Stimulated activated CD4-positive, alpha-beta T cell treated with anti-CD3 and anti-CD28 coated beads, Interleukin-1b, Interleukin-23, amount 100 ng/mL, for 4 hours (primary cell): ENCODE results near the gene GSTO1.

Experiments used
- DNase-seq, 2 donors: peaks; one replicate each; pipeline ENCODE4 v3.0.0-alpha.2; 2020; ENCODE audit warnings: low read depth in 2 of 2

GSTO1 gene

DNA sequence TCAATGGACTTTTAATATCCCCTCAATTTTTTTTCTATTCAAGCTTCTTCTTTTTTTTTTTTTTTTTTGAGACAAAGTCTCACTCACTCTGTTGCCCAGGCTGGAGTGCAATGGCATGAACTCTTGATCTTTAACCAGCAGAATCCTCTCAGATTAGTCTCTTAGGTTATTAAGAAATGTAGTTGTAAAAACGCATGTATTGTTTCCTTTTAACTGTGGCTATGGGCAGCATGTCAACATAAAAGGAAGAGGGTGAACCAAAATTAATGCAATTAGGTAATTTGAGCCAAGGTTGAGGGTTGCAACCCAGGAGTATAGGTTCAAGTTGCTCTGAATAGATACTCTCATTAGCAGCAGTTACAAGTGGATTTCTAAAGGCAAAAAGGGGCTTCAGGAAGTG is 4.3 kb upstream of the GSTO1 start:
- DNase-seq = no peak

DNA sequence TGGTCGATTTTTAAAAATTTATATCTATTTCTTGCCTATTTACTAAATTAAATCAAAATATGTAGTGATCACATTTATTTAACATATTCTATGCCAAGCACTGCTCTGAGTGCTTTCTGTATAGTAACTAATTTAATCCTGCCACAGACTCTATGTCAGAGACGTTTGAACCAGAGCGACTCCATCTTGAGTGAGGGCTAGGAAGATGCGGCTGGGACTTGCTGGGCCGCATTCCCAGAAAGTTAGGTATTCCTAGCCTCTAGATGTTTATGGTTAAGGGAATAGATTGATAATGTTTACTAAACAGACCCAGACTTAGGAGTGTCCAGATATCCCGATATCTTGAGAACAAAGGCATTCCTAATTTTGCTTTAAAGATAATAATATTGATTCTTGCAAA is 3.2 kb upstream of the GSTO1 start:
- DNase-seq = no peak

DNA sequence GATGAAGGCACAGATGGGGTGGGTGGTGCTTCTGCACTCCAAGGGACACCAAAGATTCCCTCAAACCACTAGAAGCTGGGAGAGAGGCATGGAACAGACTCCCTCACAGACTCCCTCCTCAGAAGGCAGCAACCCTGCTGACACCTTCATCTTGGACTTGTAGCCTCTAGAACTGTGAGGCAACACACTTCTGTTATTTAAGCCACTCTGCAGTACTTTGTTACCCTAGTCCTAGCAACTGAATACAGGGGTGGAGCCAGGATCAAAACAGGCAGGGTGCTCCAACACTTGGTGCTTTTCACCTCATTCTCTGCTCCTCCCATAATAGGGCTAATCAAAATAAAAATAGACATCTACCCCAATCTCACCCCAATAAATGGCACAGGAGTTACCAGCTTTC is 2.3 kb upstream of the GSTO1 start:
- no peak for DNase-seq

DNA sequence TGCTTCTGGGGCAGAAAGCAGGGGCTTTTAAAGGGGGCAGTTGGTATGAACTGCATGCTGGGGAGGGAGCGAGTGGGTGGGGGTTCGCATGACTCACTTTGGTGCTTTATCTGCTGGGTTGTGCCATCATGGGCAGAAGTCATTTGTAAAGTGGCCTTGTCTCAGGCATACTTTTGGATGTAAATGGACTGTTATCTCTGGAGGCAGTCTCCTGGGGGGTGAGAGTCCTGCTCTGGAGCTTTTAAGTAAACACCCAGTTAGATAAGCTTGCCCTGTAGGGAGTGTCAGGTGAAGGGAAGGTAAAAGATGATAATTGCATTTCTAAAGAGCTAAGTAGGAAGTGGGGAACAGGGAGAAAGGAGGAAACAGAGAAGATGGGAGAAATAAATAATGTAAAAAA is 1.6 kb upstream of the GSTO1 start:
- no peak for DNase-seq

DNA sequence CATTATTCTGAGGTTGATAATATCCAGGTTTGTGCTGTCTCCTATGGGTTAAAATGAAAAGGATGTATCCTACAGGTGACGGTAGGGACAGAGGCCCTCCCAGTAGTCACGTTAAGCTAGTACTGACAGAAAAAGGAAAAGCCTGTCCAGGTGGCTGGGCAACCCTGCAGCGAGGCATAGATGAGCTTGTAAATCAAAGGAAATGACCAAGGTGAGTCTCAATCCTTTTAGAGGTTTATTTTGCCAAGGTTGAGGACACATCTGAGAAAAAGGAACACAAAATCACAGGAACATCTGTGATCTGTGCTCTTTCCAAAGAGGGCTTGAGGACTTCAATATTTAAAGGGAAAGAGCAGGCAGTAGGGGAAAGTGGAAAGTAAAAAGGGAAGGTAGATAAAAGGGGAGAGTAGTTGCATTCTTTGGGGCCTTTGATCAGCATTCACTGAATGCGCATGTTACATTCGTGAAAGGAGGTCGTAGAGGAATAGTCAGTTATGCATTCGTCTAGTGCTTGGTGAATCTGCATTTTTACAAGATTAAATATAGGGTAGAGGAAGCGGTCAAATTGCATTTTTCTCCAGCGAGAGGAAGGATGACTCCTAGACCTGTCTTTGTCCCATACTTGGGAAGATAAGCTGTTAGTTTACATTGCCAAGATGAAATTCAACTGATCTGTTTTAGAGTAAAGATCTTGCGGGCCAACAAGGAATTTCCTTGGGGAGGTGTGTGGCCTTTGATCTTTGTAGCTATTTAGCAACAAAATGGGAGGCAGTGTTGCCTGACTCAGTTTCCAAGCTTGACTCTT is 884 bp upstream of the GSTO1 start:
- no peak for DNase-seq

DNA sequence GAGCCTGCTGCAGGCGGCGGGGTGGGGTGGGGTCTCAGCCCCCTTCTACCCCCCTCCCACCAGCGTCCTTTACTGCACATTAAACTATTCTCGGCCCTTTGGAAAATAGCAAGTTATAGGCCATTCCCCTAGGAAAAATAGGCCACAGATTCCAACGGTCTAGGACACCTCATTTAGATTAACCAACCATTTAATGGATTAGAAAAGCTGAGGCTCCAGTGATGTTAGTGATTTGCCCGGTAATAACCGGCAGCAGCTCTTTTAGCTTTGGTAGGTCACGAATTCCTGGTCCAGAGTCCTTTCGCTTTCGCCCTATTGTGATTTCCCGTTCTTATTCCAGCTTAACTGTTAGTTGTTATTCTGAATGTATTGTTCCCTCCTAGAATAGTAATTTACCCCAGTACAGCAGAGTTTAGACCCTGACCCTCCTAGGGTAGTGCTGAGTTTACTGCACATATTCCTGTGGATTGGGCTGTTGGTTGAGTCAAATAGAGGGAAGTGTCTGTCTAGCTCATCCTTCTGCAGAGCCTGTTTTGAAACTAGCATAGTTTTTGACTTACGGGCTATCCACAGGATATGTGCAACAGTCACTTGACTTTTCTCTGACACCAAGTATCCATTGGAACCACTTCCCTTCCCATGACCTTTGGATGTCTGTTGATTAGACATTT is 754 bp downstream of the GSTO1 start:
- no peak for DNase-seq

DNA sequence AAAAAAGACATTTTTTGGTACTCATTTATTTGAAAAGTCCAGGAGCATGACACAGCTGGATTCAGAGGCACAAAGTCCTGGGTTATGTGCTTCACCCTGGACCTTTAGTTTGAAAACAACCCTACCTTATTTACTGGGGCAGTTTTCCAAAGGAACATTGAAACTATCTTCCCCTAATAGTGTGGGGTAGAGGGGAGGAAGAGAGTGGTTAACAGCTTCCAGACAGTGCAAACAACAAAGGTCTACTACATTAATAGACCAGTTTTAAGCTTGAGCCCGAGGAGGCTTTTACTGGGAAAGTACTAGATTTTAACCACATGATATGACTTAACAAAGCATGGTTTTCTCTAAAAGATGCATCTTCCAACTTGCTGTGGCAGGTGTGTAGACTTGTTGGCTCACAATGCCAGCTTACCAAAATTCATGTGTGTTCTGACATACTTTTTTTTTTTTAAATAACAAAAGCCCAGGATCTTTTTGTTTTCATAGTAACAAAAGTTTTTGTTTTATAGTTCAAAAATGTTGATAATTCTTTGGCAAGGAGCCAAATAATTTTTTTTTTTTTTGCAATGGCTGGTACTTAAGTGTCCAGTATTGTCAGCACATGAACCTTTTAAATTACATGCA is 1.8 kb downstream of the GSTO1 start:
- no peak for DNase-seq

DNA sequence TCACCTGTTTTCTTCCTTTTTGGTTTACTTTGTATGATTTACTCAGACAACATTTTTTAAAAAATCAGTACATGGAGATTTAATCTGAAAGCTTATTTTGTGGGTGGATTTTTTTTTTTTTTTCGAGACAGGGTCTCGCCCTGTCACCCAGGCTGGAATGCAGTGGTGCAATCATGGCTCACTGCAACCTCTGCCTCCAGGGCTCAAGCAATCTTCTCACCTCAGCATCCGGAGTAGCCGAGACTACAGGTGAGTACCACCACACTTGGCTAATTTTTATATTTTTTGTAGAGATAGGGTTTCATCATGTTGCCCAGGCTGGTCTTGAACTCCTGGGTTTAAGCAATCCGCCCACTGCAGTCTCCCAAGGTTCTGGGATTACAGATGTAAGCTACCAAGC is 2.5 kb downstream of the GSTO1 start:
- no peak for DNase-seq

DNA sequence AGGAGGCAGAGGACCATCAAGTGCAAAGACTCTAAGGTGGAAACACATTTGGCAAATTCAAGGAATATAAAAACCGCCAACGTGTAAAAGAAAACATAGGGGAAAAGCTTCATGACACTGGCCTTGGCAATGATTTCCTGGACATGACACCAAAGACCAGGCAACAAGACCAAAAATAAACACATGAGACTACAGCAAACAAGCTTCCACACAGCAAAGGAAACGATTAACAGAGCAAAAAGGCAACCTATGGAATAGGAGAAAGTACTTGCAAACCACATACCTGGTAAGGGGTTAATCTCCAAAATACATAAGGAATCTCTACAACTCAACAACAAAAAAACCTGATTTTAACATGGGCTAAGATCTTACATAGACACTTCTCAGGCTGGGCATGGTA is 3.5 kb downstream of the GSTO1 start:
- DNase-seq = no peak

DNA sequence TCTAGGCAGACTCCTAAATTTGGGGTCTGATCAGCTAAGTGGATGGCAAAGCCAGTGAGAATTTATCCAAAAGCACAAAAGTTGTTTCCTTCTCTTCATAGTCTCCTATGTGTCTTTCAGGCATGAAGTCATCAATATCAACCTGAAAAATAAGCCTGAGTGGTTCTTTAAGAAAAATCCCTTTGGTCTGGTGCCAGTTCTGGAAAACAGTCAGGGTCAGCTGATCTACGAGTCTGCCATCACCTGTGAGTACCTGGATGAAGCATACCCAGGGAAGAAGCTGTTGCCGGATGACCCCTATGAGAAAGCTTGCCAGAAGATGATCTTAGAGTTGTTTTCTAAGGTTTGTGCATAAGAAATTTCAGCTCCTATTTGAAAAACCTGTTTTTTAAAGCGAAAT is 4.8 kb downstream of the GSTO1 start:
- DNase-seq = no peak

DNA sequence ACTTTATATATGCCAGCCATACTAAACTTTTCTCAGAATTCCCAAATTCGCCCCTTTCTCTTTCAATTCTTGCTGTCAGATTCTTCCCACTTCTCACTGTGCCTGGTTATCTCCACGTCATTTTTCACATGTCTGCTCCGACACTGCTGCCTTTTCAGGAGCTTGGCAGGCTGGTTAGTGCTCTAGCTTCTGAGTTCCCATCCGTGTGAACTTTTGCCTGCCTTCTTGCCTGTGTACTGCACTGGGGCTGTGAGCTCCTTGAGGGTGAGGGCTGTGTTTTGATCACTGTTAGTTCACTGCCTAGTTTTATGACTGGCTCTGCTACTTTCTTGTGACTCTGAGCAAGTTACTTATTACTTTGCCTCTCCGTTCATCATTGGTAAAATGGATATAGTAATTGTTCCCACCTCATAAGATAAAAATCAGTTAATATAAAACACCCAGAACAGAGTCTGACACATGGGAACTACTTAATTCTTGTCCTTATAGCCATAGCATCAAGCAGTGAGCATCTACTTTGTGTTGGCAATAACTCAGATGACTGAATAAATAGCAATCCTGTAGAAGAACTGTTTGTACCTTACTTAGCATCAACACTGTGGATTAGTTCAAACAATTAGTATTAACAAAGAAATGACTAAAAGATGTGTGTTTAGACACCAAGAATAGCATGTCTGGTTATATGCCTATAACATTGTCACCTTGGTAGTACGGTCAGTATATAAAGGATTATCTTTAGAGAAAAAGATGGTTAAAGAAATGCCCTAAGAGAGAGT is 5.5 kb downstream of the GSTO1 start:
- no peak for DNase-seq

DNA sequence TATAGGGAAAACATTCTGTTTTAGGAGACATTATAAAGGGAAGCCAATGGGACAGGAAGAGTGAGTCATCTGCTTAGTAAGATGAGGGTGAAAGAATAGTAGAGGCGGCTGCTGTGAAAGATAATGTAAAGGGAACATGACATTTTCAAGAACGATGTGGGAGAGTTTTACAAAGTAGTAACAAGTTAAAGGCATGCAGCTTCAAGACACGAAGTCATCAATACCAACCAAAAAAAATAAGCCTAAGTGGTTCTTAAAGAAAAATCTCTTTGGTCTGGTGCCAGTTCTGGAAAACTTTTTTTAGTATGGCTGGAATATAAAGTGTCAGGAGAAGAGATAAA is 6.1 kb downstream of the GSTO1 start:
- DNase-seq = no peak

DNA sequence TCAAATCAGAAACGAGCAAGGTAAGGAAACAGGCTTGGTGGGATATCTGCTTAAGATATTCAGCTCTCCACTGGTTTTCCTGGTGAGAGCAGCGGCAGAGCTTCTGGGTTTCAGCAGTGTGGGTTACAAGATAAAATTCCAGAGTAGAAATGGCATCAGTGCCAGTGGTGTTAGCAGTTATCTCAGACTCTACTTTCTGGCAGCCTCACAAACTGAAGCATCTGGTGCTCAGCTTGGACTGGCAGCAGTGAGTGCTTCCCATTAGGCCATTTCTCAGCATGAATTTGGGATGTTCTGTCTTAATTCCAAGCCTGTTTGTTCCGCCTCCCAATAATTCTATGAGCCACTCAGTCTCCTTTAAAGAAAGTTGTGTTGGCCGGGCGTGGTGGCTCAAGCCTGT is 7.4 kb downstream of the GSTO1 start:
- DNase-seq = no peak

DNA sequence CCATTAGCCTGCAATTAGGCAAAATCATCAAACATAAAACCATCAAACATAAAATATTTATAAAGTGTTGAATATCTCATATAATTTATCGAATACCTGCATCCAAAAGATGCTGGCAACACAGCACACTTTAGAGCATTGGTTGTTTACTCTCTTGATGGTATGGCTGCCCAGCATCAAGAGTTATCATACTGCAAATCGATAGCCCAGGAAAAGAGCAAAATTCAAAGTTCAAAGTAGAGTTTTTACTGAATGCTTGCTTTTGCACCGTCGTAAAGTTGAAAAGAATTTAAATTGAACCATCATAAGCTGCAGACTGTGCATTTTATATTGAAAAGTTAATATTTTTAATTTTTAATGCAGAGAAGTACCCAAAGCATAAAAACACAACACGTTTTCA is 10.1 kb downstream of the GSTO1 start:
- no peak for DNase-seq

DNA sequence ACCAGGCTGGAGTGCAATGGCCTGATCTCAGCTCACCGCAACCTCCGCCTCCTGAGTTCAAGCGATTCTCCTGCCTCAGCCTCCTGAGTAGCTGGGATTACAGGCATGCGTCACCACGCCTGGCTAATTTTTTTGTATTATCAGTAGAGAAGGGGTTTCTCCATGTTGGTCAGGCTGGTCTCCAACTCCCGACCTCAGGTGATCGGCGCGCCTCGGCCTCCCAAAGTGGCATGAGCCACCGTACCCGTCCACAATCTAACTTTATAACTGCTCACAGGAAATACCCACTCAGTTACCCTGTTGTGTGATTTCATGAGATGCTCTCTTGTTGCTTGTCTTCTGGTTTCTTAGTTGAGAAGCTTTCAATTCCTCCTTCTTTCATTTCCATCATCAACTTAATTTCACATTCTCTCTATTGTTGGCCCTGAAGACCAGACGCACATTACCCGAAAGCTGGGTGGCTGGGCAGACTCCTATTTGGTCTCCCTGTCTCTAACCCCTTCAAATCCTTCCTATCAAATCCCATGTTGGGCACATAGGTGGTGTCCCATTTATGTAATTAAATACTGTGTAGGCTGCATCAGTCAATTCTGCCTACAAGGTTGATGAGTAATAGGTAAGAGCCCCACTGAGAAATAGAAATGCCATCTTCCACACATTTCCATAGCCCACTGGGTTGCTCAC is 13.2 kb downstream of the GSTO1 start:
- no peak for DNase-seq

DNA sequence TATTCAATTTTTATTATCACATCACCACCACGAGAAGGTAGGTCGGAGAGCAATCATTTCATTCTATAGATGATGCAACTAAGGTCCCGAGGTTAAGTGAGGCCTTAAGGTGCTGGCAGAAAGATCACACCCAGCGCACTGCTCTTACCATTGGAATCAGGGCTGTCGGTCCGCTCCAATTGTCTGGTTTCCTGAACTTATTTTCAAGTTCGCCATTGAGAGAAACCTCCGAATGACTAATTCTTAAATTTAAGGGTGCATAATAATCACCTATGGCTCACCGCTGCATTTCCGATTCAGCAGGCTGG is 13.7 kb downstream of the GSTO1 start:
- no peak for DNase-seq

DNA sequence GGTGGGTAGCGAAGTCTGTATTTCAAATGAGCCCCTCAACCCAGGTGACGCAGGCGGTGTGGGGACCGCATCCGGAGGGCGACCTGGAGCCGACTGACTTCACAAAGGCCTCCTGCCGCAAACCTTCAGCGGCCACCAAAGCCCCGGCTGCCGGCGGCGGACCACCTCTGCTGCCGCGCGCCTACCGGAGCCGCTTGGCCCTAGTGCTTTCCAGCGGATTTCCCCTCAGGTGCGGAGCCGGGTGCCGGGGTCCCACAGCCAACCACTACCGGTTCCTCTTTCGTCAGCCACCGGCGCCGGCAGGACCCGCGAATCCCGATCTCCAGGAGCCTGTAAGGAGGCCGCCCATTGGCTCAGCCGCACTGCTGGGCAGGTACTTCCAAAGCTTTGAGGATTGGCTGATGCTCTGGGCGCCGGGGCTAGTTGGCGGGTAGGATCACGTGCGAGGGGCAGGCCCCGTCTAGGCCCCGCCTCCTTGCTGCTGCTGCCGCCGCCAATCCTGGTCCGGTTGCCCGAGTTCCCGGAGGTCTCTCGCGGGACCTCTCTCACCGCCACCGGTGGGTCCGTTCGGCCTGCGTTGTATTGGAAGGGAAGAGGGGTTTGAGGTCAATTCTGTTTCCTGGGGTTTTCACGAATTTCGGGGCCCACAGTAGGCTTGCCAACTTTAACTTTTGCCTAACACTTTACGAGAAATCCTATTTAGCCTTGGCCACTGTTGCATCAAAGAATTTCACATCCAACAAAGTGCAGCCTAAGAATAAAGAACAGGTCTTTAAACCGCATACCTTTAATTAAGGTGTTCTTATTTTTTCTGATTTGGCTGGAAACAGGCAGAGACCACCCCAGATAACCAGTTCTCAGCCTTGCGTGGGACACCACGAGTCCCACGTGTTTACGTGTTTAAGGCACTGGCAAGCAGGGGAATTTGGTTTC is 14.3 kb downstream of the GSTO1 start, which contains the start of gene GSTO2:
GSTO2 (plus strand) TSS at position 472 of the 933 bp plus-strand sequence. CDS start 5,732 bp downstream, outside the sequence.
- peak; percentile 93 for DNase-seq

DNA sequence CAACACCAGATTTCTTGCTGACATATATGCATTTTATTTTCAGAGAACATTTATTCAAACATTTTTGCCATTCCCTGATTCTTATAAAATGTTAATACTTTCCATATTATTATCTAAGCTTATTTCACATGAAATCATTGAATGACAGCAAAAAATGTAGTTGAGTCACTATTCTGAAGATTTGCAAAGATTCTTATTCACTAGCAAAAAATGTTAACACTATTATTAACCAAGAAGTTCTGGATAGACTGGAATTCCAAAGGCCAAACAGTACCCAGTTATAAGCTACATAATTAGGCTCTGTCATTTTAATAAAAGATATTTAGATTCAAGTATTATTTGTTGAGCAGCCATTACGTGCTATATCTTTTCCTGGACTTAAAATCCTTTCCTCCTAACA is 18.6 kb downstream of the GSTO1 start:
- DNase-seq = no peak

DNA sequence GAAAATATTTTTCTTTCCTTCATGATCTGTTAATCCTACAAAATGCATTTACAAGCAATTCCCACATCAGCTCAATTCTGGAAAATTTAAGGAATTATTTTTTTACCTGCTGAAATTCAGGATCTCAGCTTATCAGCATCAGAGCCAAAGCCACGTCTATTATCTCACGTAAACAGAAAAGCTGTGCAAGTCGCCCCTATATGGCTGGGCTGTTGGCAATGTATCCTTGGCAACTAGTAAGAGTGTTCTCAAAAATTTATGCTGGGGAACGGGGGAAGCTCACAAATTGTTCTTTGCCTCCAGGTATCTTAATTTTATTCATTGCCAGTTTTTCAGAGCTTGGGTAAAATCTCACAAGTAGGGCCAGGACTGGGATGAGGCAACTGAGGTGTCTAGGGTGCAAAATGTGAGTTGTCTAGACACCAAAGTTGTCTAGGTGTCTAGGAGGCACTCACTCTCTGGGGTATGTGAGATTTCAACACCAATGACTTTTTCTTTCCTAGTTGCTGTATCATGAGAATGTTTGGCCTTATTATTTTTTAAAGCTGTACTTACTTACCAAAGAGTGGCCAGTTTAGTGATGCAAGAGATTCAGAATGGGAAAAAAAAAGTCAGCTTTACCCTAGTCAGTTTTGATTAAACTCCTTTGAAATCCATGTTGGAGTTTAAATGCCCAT is 19.3 kb downstream of the GSTO1 start:
- DNase-seq = no peak
